DND-41 (cell line): ENCODE results near the gene EPAS1.

Experiments used
- ATAC-seq: fragments of 200-7000 bp; cut with Tn5 transposase; 3 replicates; pipeline ENCODE4 v1.9.1; 2021; ENCODE audit warnings: low read depth; ENCODE audit not compliant: insufficient read depth
- DNase-seq: peaks from one replicate; pipeline ENCODE4 v3.0.0-alpha.2; 2020
- H2AFZ ChIP-seq: 2 replicates; pipeline ENCODE4 v1.6.0; 2012; ENCODE audit warnings: low read depth, low read length
- H3K27ac ChIP-seq: 2 replicates; pipeline ENCODE4 v1.5.1; 2012; ENCODE audit warnings: low read length, inconsistent platforms
- H3K27me3 ChIP-seq: fragments of 200-600 bp; sonication (generic); 2 replicates; pipeline ENCODE4 v1.6.0; 2012; ENCODE audit warnings: low read length, mild to moderate bottlenecking, inconsistent platforms; ENCODE audit not compliant: insufficient read depth, poor library complexity
- H3K36me3 ChIP-seq: 2 replicates; pipeline ENCODE4 v1.5.1; 2012; ENCODE audit warnings: low read length, inconsistent platforms; ENCODE audit not compliant: insufficient read depth
- H3K4me1 ChIP-seq: 2 replicates; pipeline ENCODE4 v1.5.1; 2012; ENCODE audit warnings: mild to moderate bottlenecking, low read length; ENCODE audit not compliant: insufficient read depth
- H3K4me2 ChIP-seq: 2 replicates; pipeline ENCODE4 v1.6.0; 2012; ENCODE audit warnings: mild to moderate bottlenecking, moderate library complexity, low read length, inconsistent platforms; ENCODE audit not compliant: insufficient read depth
- H3K4me3 ChIP-seq, 2 experiments: fragments of 200-600 bp in 1 of 2; shearing (Covaris generic) in 1 of 2; 2 replicates each; pipeline ENCODE4 v1.5.1; 2012 to 2016; ENCODE audit warnings: inconsistent platforms in 2 of 2, low read length in 2 of 2, mild to moderate bottlenecking in 2 of 2, low read depth in 1 of 2, moderate library complexity in 1 of 2
- H3K79me2 ChIP-seq: 2 replicates; pipeline ENCODE4 v1.6.0; 2012; ENCODE audit warnings: low read length, inconsistent platforms; ENCODE audit not compliant: insufficient read depth
- H3K9ac ChIP-seq: 2 replicates; pipeline ENCODE4 v1.6.0; 2012; ENCODE audit warnings: low read depth, mild to moderate bottlenecking, inconsistent platforms, low read length, moderate library complexity
- H3K9me3 ChIP-seq: 2 replicates; pipeline ENCODE4 v1.5.1; 2012; ENCODE audit warnings: low read length, moderate library complexity, mild to moderate bottlenecking, inconsistent platforms; ENCODE audit not compliant: insufficient read depth, severe bottlenecking
- H4K20me1 ChIP-seq: 2 replicates; pipeline ENCODE4 v1.6.0; 2012; ENCODE audit warnings: low read length; ENCODE audit not compliant: insufficient read depth
- EZH2 ChIP-seq: IDR thresholded peaks from 3 replicates; pipeline ENCODE4 v1.6.1; 2012; ENCODE audit warnings: borderline replicate concordance, low read depth, mild to moderate bottlenecking, moderate library complexity, low read length, inconsistent platforms; ENCODE audit not compliant: severe bottlenecking
- TF ChIP-seq, protein P1 (sequence below): IDR thresholded peaks from 2 replicates; pipeline ENCODE4 v1.5.1; 2012; ENCODE audit warnings: borderline replicate concordance, low read length, moderate library complexity, mild to moderate bottlenecking; ENCODE audit not compliant: poor library complexity, severe bottlenecking; ENCODE audit errors: extremely low read depth

Gene EPAS1

GRCh38 chr2:46400016-46400415 is 102.8 kb downstream of the EPAS1 start:
- Histone ChIP-seq H3K27ac (no peak overlapping the region), H3K9me3 (no peaks in the 10 kb centered on the region), H3K9ac (no peak overlapping the region), H4K20me1 (no peaks in the 10 kb centered on the region), H3K4me1 (no peaks in the 10 kb centered on the region), H3K27me3 (no peaks in the 10 kb centered on the region), H2AFZ (no peak overlapping the region), H3K36me3 (no peaks in the 10 kb centered on the region), H3K79me2 (no peaks in the 10 kb centered on the region), H3K4me2 (no peak overlapping the region), H3K4me3 (no peak overlapping the region)
- ATAC-seq (no peak), DNase-seq (no peak)
- TF ChIP-seq EZH2, result no peak
- TF ChIP-seq, protein P1, sequence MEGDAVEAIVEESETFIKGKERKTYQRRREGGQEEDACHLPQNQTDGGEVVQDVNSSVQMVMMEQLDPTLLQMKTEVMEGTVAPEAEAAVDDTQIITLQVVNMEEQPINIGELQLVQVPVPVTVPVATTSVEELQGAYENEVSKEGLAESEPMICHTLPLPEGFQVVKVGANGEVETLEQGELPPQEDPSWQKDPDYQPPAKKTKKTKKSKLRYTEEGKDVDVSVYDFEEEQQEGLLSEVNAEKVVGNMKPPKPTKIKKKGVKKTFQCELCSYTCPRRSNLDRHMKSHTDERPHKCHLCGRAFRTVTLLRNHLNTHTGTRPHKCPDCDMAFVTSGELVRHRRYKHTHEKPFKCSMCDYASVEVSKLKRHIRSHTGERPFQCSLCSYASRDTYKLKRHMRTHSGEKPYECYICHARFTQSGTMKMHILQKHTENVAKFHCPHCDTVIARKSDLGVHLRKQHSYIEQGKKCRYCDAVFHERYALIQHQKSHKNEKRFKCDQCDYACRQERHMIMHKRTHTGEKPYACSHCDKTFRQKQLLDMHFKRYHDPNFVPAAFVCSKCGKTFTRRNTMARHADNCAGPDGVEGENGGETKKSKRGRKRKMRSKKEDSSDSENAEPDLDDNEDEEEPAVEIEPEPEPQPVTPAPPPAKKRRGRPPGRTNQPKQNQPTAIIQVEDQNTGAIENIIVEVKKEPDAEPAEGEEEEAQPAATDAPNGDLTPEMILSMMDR, result no peak

DNA sequence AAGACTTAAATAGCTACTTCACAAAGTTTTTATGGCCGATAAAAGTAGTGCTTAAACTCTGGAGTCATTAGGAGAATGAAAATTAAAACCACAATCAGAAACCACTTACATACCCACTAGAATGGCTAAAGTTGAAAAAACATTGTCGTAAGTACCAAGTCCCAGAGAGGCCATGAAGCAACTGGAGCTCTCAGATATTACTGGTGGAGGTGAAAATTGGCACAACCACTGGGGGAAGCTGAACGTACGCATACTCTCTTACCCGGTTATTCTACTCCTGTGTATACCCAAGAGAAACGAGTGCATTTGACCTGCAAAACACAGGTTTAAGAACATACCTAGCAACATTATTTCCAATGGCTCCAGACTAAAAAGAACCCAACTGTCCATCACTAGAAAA is 105.7 kb downstream of the EPAS1 start:
- H3K4me3 ChIP-seq, result no peak overlapping the region
- no peak overlapping the region for H3K9ac ChIP-seq
- no peak overlapping the region for H2AFZ ChIP-seq
- ATAC-seq (no peak), DNase-seq (no peak)
- H3K36me3 ChIP-seq, result no peaks in the 10 kb centered on the region
- no peaks in the 10 kb centered on the region for H3K27me3 ChIP-seq
- no peaks in the 10 kb centered on the region for H4K20me1 ChIP-seq
- no peaks in the 10 kb centered on the region for H3K9me3 ChIP-seq
- H3K4me1 ChIP-seq, result no peaks in the 10 kb centered on the region
- H3K27ac ChIP-seq, result no peak overlapping the region
- no peaks in the 10 kb centered on the region for H3K79me2 ChIP-seq
- no peak for TF ChIP-seq EZH2
- TF ChIP-seq, protein P1, result no peak
- H3K4me2 ChIP-seq, result no peak overlapping the region

DNA sequence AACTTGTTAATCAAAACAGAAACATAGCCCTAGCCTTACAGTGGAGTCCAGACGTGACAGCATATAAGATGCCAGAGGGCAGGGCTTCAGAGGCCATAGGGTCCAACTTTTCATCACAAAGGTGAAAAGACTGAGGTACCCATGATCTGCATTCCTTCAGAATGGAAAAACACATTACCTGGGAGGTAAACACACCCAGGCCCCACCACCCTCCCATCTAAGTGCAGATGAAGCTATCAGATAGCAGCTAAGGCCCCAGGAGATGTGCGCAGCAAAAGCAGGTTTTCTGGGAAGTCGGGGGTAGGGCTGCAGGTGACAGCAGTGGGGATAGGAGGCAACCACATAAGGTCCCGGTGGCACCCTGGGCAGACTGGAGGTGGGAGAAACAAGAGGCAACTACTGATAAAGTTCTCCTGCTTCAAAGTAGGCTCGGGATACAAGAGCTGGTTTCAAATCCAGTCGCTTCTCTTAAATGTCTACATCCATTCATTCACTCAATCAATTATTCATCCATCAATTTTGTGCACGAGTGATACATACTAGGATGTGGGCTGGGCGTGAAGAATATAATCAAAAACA is 107.1 kb downstream of the EPAS1 start:
- Histone ChIP-seq H2AFZ (no peak overlapping the region), H3K4me1 (no peaks in the 10 kb centered on the region), H3K27me3 (no peaks in the 10 kb centered on the region), H3K36me3 (no peaks in the 10 kb centered on the region), H3K9ac (no peak overlapping the region), H3K4me3 (no peak overlapping the region), H3K79me2 (no peaks in the 10 kb centered on the region), H3K9me3 (no peaks in the 10 kb centered on the region), H3K4me2 (no peak overlapping the region), H3K27ac (no peak overlapping the region), H4K20me1 (no peaks in the 10 kb centered on the region)
- ATAC-seq (no peak), DNase-seq (no peak)
- TF ChIP-seq, protein P1, result no peak
- TF ChIP-seq EZH2, result no peak
